DMS53 treated with DMSO at 0.1 percent for 48 hours (cell line): ENCODE measurements around the gene DDX46.
"Not testable (repeated sequence)": the region's sequence is repeated elsewhere in the genome, so short reads cannot be mapped to it uniquely, and the experiment has no call there.

Experiments used
- DNase-seq: peaks from one replicate; lab custom pipeline; 2025; ENCODE audit not compliant: unreplicated experiment; lab: John Stamatoyannopoulos, UW

Gene DDX46

DNA sequence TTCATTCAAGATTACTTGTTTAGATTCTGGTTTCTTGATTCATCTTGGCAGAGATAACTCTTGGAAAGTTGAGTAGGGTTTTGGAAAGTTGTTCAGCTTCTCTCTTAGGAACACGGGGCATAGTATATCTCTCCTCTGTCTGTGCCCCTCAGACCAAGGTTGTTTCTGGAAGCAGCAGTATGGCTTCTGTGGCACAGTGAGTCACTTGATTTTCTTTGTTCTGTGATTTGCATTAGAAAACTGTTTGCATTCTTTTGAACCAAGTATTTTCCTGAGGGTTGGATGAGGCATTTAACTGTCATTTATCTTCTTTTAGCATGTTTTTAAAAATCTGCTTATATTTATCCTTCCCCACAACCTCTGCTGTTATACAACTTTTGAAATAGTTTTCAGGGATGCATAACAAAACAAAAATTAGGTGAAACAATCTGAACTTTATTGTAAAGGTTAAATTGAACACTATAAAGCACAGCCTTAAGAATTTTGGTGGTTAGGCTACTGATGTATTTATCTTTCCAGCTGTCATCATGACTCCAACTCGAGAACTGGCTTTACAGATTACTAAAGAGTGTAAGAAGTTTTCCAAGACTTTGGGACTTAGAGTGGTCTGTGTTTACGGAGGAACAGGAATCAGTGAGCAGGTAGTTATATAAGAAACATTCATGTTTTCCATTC is 26.5 kb downstream of the DDX46 start:
- no peak for DNase-seq

DNA sequence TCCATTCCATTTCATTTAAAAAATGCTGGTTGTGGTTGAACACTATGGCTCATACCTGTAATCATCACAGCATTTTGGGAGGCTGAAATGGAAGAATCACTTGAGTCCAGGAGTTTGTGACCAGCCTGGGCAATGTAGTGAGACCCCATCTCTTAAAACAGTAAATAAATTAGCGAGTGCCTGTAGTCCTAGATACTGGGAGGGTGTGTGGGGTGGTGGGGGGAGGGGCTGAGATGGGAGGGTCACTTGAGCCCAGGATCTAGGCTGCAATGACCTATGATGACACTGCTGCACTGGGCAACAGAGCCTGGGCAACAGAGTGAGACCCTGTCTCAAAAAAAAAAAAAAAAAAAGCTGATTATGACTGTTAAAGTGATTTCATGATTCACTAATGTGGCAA is 29.1 kb downstream of the DDX46 start:
- DNase-seq: no peak

- DNase-seq: no peak
These were observed 33.0 kb downstream of the DDX46 start for GRCh38 chr5:134791580-134791979.

GRCh38 chr5:134792286-134792685 is 33.7 kb downstream of the DDX46 start:
- DNase-seq: no peak

DNA sequence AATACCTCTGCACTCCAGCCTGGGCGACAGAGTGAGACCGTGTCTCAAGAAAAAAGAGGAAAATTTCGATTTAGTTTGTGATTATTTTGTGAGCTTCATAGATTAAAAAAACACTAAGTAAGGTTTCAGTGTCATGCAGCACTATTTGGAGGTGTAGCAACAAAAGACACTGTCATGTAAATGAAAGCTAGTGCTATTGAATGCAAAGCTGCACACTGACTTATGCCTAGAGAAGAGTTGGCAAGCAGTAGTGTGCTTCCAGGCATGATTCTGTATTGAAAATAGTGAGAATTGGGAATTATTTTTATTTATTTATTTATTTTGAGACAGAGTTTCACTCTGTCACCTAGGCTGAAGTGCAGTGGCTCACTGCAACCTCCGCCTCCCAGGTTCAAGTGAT is 34.5 kb downstream of the DDX46 start:
- no peak for DNase-seq

- DNase-seq: no peak
These were observed 35.5 kb downstream of the DDX46 start for GRCh38 chr5:134794082-134794481.

- no peak for DNase-seq
These were observed 36.2 kb downstream of the DDX46 start for GRCh38 chr5:134794819-134795218.

GRCh38 chr5:134798468-134798867 is 39.9 kb downstream of the DDX46 start:
- DNase-seq: no peak

DNA sequence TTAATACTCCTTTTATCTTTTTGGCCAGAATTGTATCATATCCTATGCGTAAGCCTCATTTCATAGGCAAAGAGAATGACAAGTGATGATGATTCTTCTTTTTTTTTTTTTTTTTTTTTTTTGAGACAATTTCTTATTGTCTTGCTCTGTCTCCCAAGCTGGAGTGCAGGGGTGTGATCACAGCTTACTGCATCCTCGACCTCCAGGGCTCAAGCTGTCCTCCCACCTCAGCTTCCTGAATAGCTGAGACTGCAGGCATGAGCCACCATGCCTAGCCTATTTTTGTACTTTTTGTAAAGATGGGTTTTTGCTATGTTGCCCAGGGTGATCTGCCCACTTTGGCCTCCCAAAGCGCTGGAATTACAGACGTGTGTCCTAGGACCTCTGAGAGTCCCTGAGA is 45.2 kb downstream of the DDX46 start:
- no peak for DNase-seq

DNA sequence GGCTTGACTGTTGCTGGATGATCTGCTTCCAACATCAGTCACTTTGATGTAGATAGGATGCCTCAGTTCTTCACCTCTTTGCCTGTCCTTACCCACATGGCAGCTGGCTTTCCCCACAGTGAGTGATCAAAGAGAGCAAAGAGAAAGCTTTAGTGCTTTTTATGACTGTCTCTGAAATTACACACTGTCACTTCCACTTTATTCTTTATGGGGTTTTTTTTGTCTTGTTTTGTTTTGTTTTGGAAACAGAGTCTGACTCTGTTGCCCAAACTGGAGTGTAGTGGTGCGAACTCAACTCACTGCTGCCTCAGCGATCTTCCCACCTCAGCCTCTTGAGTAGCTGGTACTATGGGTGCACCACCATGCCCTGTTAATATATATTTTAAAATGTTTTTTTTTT is 54.8 kb downstream of the DDX46 start:
- no peak for DNase-seq

GRCh38 chr5:134813827-134814226 is 55.2 kb downstream of the DDX46 start:
- no peak for DNase-seq

DNA sequence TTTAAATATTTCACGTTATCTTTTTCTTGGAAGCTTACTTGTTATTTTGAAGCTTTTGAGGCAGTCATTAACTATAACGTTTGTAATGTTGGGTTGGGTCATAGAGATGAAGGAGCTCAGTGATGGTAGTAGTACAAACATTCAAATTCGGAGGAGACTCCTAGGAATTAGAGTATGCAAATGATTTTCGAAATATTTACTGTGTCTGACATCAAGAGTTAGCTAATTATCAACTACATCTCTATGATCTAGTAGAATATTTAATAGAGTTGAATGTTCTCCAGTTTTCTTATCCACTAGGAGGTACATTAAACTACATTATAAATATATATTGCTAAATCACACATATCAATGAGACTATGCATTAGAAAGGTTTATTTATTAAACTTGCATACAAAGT is 58.4 kb downstream of the DDX46 start:
- DNase-seq: no peak

DNA sequence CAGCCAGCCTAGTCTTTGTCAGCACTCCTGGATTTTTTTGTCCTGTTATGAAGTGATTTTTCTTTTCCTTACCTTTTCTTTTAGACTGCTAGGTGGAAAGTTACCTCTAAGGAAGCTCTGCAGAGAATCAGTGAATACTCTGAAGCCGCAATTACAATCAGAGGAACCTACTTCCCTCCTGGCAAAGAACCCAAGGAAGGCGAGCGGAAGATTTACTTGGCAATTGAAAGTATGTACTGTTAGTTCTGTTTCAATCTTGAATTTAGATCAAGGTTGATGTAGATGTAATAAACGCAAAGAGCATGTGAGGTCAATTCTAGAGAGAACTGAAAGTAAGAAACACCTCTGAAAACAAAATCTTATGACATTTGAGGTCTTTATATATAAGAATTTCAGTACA is 60.2 kb downstream of the DDX46 start:
- DNase-seq: no peak

DNA sequence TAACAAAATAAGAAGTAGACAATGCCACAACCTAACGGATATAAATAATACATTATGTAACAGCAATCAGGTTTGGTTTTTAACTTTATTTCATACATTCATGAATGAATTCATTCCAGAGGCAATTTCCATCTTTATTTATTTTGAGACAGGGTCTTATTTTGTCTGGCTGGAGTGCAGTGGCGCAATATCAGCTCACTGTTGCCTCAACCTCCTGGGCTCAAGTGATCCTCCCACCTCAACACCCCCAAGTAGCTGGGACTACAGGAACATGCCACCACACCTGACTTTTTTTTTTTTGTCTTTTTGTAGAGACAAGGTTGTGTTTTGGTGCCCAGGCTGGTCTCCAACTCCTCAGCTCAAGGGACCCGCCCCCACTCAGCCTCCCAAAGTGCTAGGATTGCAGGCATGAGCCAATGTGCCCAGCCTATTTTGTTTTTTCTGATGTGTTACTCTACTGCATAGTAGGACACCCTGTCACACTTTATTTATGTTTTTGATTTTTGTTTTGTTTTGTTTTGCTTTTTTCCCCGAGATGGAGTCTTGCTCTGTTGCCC is 60.9 kb downstream of the DDX46 start:
- no peak for DNase-seq

DNA sequence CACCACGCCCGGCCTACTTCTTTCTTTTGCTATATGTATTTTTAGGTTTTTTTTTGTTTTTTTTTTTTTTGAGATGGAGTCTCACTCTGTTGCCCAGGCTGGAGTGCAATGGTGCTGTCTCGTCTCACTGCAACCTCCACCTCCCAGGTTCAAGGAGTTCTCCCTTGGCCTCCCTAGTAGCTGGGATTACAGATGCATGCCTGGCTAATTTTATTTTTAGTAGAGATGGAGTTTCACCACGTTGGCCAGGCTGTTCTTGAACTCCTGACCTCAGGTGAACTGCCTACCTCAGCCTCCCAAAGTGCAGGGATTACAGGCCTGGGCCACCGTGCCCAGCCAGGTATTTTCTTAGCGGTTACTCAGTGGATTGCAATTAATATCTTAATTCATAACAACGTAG is 63.3 kb downstream of the DDX46 start:
- DNase-seq: no peak

- no peak for DNase-seq
These were observed 66.1 kb downstream of the DDX46 start for GRCh38 chr5:134824681-134825080.

DNA sequence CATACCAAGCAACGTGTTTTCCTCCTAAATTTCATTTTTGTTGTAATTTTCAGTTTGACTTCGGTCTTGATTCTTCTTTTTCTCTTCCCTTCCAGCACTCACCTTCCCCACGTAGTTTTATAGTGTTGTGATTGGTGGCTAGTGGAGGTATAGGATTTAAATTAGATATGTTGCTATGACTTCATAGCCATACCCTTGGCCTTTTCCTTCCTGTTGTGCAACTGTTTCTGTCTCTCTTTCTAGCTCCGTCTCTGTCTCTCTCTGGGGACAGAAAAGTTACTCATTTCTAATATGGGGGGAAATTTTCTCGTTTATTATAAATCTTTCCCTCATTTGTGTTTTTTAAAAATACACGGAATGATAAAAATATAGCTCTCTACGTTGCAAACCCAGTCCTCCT is 66.6 kb downstream of the DDX46 start:
- no peak for DNase-seq

DNA sequence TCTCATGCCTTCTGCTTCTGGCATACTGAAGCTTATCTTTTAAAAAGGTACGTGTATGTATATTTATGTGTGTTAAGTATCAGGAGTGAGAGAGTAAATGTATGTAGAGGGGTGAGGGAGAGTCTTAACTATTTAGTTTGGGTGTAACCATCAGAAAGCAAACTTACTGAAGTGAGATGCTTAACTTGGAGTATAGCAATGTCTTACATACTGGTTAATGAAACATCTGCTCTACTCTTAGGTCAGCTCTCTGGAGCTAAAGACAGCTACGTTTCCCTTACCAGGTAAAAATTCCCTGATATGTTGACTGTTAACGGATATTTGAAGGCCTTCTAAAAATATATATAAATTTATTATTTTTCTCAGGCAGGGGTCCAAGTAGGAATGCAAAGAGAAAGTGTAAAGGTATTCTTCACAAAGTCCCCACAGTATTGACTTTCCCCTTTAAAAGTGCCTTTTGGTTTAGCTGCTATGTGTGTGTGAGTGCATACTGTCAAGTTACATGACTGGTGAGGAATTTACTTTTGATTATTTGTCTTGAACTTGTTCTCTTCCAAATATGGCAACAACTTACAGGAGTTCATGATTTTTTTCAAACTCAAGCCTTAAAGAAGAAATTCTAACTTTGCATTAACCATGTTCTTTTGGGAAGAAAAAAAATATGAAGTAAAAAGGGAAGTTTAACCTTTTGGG is 74.9 kb downstream of the DDX46 start:
- DNase-seq: no peak

GRCh38 chr5:134835623-134836022 is 77.0 kb downstream of the DDX46 start:
- DNase-seq: no peak

GRCh38 chr5:134837530-134838181 is 79.1 kb downstream of the DDX46 start:
- no peak for DNase-seq

DNA sequence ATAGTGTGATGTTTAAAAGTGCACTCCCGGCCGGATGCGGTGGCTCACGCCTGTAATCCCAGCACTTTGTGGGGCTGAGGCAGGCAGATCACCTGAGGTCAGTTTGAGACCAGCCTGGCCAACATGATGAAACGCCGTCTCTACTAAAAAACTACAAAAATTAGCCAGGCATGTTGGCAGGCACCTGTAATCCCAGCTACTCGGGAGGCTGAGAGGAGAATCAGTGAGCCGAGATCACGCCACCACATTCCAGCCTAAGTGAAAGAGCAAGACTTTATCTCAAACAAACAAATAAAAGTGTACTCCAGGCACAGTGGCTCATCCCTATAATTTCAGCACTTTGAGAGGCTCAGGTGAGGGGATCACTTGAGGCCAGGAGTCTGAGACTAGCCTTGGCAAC is 79.8 kb downstream of the DDX46 start:
- not testable (repeated sequence) for DNase-seq

DNA sequence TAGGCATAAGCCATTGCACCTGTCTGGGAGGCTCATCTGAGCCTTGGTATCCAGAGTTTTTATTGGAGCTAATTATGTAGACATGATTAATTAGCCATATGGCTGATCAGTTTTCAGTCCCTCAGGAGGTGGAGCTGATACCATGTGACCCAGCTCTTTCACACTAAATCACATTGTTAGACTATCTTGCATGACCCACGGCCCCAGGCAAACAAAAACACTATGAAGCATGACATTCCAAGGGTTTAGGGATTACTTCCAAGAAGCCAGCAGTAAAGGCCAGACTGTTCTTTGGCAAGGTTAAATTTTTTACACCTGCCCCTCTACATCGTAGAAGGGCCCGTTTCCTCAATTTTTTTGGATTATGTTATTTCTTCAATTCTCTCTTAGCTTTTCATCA is 82.2 kb downstream of the DDX46 start:
- DNase-seq: no peak
